GM19240 (cell line): ENCODE results near the gene ZNF771.
"Not testable (repeated sequence)": the region's sequence is repeated elsewhere in the genome, so short reads cannot be mapped to it uniquely, and the experiment has no call there.

Source experiments
- DNase-seq: peaks from one replicate; pipeline ENCODE4 v3.0.0; 2011; ENCODE audit warnings: low spot score; ENCODE audit not compliant: insufficient read length

Gene ZNF771

DNA sequence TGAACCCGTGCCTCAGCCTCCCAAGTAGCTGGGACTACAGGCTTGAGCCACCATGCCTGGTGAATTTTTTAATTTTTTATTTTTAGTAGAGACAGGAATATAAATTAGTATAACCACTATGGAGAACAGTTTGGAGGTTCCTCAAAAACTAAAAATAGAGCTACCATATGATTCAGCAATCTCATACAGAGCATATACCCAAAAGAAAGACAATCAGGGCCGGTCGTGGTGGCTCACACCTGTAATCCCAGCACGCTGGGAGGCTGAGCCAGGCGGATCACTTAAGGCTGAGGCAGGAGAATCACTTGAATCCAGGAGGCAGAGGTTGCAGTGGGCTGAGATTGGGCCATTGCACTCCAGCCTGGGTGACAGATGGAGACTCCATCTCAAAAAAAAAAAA, 54.0 kb downstream of the ZNF771 start:
- not testable (repeated sequence) for DNase-seq

DNA sequence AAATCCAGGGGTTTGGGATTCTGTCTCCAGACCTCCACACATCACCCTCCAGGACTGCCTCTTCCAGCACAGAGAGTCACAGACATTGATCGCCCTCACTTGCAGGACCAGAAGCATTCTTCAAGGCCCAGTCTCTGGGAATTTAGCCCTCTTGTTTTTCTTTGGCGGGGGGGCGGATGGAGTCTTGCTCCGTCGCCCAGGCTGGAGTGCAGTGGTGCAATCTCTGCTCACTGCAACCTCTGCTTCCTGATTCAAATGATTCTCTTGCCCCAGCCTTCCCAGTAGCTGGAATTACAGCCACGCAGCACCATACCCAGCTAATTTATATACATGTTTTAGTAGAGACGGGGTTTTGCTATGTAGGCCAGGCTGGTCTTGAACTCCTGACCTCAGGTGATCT, 56.7 kb downstream of the ZNF771 start:
- no peak for DNase-seq
